GM12872 (cell line): Measurements from ENCODE around the gene MECR.

ENCODE experiments used
- TF ChIP-seq, protein P1 (sequence below): IDR thresholded peaks from 3 replicates; pipeline ENCODE4 v1.5.1; 2011; ENCODE audit warnings: low read depth, mild to moderate bottlenecking, low read length, moderate library complexity; ENCODE audit not compliant: insufficient read depth

Gene MECR

DNA sequence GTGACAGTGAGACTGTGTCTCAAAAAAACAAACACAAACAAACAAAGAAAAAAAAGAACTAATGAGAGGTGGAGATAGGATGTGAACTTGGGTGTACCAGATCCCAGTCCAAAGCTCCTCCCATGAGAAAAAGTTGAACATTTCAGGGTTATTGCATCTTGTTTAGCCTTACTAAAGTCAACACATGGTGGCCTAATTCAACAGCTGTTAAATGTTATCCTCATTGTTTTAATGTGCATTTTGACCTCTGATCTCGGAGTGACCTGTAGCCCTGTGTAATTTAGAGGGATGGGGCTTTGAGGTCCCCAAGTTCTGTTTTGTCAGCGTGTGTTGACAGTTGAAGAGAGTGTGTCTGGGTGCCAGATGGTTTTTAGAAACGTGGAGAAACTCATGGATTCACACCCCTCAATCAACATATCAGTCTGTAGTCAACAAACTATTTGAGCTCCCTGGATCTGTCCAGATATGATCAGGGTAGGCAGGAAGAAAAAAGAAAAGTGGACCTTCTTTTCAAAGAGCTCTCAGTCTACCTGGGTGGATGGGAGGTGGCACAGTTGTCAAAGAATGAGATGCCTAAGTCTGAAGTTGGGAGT, 40.3 kb upstream of the MECR start:
- TF ChIP-seq, protein P1, sequence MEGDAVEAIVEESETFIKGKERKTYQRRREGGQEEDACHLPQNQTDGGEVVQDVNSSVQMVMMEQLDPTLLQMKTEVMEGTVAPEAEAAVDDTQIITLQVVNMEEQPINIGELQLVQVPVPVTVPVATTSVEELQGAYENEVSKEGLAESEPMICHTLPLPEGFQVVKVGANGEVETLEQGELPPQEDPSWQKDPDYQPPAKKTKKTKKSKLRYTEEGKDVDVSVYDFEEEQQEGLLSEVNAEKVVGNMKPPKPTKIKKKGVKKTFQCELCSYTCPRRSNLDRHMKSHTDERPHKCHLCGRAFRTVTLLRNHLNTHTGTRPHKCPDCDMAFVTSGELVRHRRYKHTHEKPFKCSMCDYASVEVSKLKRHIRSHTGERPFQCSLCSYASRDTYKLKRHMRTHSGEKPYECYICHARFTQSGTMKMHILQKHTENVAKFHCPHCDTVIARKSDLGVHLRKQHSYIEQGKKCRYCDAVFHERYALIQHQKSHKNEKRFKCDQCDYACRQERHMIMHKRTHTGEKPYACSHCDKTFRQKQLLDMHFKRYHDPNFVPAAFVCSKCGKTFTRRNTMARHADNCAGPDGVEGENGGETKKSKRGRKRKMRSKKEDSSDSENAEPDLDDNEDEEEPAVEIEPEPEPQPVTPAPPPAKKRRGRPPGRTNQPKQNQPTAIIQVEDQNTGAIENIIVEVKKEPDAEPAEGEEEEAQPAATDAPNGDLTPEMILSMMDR: no peak

DNA sequence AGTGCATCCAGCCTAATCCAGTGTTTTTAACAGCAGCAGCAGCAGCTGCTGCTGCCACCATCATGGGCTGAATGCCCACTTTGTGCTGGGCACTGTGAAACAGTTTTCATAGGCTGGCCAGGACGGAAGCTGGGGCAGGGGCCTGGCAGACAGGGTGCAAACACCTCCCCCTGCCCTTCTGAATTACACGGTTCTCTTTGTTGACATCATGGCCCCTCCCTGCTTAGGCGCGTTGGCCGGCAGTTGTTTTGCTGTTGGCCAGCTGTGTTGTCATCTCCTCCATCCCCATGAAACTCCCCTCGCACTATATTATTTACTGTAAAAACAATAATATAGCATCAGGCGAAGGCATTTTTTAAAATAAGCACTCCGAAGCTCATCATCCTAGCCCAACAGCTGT, 38.6 kb upstream of the MECR start:
- TF ChIP-seq, protein P1: no peak

DNA sequence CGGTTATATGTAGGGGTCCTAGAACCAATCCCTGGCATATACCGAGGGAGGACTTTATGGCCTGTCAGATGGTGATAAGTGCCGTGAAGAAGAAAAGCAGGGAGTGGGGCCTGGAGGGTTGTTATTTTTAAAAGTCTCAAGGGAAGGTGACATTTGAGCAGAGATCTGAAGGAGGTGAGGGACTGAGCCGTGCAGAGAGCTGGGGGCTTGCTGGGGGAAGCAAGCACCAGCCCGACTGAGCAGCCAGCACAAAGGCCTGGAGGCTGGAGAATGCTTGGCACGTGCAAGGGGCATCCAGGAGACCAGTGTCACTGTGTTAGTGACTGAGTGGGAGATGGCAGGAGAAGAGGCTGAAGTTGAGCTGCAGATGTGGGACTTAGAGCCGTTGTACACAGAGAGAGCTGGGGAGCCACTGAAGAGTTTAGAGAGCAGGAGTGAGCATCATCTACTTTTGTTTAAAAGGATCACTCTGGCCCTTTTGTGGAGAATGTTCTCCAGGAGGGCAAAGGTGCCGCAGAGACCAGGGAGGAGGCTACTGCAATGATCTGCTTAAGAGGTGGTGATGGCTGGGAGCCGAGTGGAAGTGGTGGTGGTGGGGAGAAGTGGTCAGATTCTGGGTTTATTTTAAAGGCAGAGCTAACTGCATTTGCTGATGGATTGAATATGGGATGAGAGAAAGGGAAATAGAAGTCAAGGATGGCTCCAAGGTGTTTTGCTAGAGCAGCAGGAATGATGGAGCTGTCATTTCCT, 36.8 kb upstream of the MECR start:
- TF ChIP-seq, protein P1: no peak

DNA sequence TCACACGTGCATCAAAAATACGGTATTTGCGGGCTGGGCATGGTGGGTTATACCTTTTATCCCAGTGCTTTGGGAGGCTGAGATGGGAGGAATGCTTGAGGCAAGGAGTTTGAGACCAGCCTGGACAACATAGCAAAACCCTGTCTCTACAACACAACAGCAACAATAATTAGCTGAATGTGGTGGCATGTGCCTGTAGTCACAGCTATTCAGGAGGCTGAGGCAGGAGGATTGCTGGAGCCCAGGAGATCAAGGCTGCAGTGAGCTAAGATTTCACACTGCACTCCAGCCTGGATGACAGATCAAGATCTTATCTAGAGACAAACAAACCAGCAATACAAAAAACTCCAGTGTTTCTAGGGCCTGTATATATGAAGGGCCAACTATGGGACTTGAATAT, 36.2 kb upstream of the MECR start:
- TF ChIP-seq, protein P1: no peak

DNA sequence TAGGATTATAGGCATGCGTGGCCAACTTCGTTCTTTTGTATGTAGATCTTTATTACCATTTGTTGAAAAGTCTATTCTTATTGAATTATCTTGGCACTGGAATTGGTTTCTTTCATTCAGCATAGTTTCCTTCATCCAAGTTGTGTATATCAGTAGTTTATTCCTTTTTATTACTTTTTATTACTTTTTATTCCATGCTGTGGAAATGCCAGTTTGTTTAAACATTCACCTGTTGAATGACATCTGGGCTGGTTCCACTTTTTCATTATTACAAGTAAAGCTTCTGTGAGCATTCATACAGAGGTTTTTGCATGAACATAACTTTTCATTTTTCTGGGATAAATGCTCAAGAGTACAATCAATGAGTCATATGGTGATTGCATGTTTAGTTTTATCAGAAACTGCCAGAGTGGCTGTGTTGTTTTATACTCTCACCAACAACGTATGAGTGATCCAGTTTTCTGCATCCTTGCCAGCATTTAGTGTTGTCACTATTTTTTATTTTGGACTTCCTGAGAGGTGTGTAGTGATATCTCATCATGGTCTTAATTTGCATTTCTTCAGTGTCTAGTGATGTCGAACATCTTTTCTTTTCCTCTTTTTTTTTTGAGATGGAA, 34.1 kb upstream of the MECR start:
- TF ChIP-seq, protein P1: no peak

DNA sequence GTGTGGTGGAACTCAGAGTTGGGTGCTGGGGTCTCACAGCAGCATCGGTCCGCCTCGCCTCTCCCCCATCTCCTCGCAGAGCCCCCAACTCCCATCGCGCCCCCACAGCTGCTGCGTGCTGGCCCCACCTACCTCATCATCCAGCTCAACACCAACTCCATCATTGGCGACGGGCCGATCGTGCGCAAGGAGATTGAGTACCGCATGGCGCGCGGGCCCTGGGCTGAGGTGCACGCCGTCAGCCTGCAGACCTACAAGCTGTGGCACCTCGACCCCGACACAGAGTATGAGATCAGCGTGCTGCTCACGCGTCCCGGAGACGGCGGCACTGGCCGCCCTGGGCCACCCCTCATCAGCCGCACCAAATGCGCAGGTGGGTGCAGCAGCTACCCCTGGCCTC, 29.8 kb upstream of the MECR start:
- TF ChIP-seq, protein P1: no peak

DNA sequence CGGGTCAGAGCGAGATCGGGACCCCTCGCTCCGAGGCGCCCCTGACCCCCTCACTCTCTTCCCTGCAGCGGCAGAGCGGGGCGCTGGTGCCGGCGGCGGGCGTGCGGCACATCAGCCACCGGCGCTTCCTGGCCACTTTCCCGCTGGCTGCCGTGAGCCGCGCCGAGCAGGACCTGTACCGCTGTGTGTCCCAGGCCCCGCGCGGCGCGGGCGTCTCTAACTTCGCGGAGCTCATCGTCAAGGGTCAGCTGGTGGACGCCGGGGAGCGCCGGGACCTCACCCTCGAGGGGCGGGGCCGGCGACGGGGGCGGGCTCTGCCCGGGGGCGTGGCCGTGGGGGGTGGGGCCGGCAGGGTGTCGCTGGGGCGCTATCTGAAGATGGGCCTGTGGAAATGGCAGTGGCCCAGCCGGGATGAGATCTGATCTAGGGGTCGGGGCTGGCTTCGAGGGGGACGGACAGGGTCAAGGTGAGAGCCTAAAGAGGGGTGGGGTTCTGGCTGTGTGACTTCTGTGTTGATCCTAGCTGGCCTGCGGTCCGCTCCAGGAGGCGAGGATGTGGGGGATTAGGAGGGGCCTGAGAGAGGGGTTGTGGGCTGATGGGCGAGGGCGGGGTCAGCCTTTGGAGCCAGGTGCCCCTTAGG, 29.2 kb upstream of the MECR start:
- TF ChIP-seq, protein P1: no peak
